Spleen (tissue), 11 donors: ENCODE measurements around the gene PYGO2. TPM values are rescaled to one million over a fixed set of nuclear protein-coding genes. Genes with fewer than 3 reads are reported as not detected.

Experiments used
- DNase-seq: peaks from one replicate; pipeline ENCODE4 v3.0.0-alpha.2; 2020
- H3K27ac ChIP-seq, 8 donors: fragments of 200-600 bp; sonication (generic) in 7 of 8; 1 replicate in 4 of 8; 2 replicates in 4 of 8; pipeline versions ENCODE4 v1.5.0 to v1.8.0; 2016 to 2021; ENCODE audit warnings: inconsistent platforms in 4 of 8, mild to moderate bottlenecking in 4 of 8, moderate library complexity in 1 of 8
- H3K27me3 ChIP-seq, 7 donors: fragments of 200-600 bp; sonication (generic) in 6 of 7; replicated peaks in 1 of 7; 1 replicate in 4 of 7; 2 replicates in 3 of 7; pipeline versions ENCODE4 v1.5.0 to v1.8.0; 2016 to 2021; ENCODE audit warnings: inconsistent platforms in 3 of 7, mild to moderate bottlenecking in 1 of 7
- H3K36me3 ChIP-seq, 6 donors: fragments of 200-600 bp; sonication (generic) in 5 of 6; 1 replicate in 4 of 6; 2 replicates in 2 of 6; pipeline versions ENCODE4 v1.5.0 to v1.8.0; 2016 to 2021; ENCODE audit warnings: inconsistent platforms in 2 of 6
- H3K4me1 ChIP-seq, 6 donors: fragments of 200-600 bp; sonication (generic) in 5 of 6; 1 replicate in 3 of 6; 2 replicates in 3 of 6; pipeline versions ENCODE4 v1.5.0 to v1.8.0; 2016 to 2021; ENCODE audit warnings: inconsistent platforms in 3 of 6
- H3K4me3 ChIP-seq, 8 donors: fragments of 200-600 bp; sonication (generic) in 7 of 8; 1 replicate in 4 of 8; 2 replicates in 4 of 8; pipeline versions ENCODE4 v1.5.0 to v1.8.0; 2016 to 2021; ENCODE audit warnings: inconsistent platforms in 4 of 8, mild to moderate bottlenecking in 4 of 8, moderate library complexity in 2 of 8
- H3K9me3 ChIP-seq, 8 donors: fragments of 200-600 bp; sonication (generic) in 7 of 8; 1 replicate in 4 of 8; 2 replicates in 4 of 8; pipeline versions ENCODE4 v1.5.0 to v1.8.0; 2016 to 2021; ENCODE audit warnings: inconsistent platforms in 4 of 8
- POLR2A ChIP-seq, 3 donors: fragments of 450-650 bp; IDR thresholded peaks; one replicate each; pipeline ENCODE4 v1.5.1; 2017; ENCODE audit warnings: antibody characterized with exemption in 3 of 3, mild to moderate bottlenecking in 1 of 3
- POLR2AphosphoS5 ChIP-seq, 3 donors: sonication (generic); formaldehyde crosslinking; IDR thresholded peaks; one replicate each; pipeline ENCODE4 v1.5.1; 2017; ENCODE audit warnings: antibody characterized with exemption in 3 of 3
- WGBS, 5 donors: extraction: QIAGEN DNeasy Blood & Tissue Kit in 3 of 5; methylation state at CpG; one replicate each; pipeline versions ENCODE4 v1.1.5 to v1.1.7; 2013 to 2018; 5-methylcytosine and 5-hydroxymethylcytosine counted together
- intact Hi-C: fragments of 100-400 bp; cut with DNase I; formaldehyde crosslinking; loops from one replicate; pipeline ENCODE4 v1.15.0; 2023; ENCODE audit warnings: low total_unique reads
- polyA plus RNA-seq, 3 donors: library from polyadenylated mRNA; stranded (reverse); fragments of 200-250 nt; gene quantifications; one replicate each; pipeline ENCODE4 v1.2.1, GENCODE V29; 2013
- total RNA-seq, 7 donors: library from RNA; depleted of rRNA in 3 of 7; stranded (reverse); fragments of >200 nt in 3 of 7; fragmentation: NEBNext Ultra II Directional in 4 of 7; extraction: Animal tissue kit (Norgen Biotek cat#: 25700) in 4 of 7; gene quantifications; one replicate each; pipeline versions ENCODE4 v1.1.0 to v1.2.1, GENCODE V29; 2016 to 2021
- TF ChIP-seq, protein P1 (sequence below), 11 experiments: fragments of 200-600 bp in 7 of 11; fragments of 450-650 bp in 4 of 11; sonication (generic) in 4 of 11; IDR thresholded peaks in 8 of 11; conservative IDR thresholded peaks in 3 of 11; 1 replicate in 7 of 11; 2 replicates in 4 of 11; pipeline versions ENCODE4 v1.4.0 to v1.8.0; 2016 to 2021; ENCODE audit warnings: antibody characterized with exemption in 11 of 11, inconsistent platforms in 4 of 11, mild to moderate bottlenecking in 1 of 11
- donor health status: healthy with polysubstance abuse.
- donor health status: DM: no; HTN: no; CAD: no; lungs with moderate emphysema.
- donor health status: DM: no; HTN: no; CAD: no.
- donor health status: Bipolar disorder and iron deficiency.
- donor health status: healthy.
- donor health status: DM: no; HTN: no; CAD: no.
- donor health status: DM: yes; HTN: yes; CAD: no.

PYGO2 gene
- total and polyA plus RNA-seq, 10 donors = 19.8 to 36.6 (median 35.2) TPM

GRCh38 chr1:155009742-155010141, 48.2 kb upstream of the PYGO2 start:
- peaks cover 0 to 22% (median 6%) of the 10 kb centered on the region in 6 donors for H3K36me3 ChIP-seq
- H3K27ac ChIP-seq = peak overlapping the region in 7 of 8 donors; percentile 60 to 99 (median 95)
- H3K9me3 ChIP-seq = no peaks in the 10 kb centered on the region
- intact Hi-C loops = loop anchor here (10.0 kb wide), 1 partner anchor 55 kb away; the partner anchor contains the start of gene EFNA4
- H3K27me3 ChIP-seq = no peaks in the 10 kb centered on the region
- peak; percentile 48 for DNase-seq
- peak overlapping the region in 7 of 8 donors; percentile 14 to 76 (median 35) for H3K4me3 ChIP-seq
- TF ChIP-seq POLR2AphosphoS5 (IDR thresholded peaks at IDR 0.05) (no peak), POLR2A (IDR thresholded peaks at IDR 0.05) (no peak)
- TF ChIP-seq, protein P1, sequence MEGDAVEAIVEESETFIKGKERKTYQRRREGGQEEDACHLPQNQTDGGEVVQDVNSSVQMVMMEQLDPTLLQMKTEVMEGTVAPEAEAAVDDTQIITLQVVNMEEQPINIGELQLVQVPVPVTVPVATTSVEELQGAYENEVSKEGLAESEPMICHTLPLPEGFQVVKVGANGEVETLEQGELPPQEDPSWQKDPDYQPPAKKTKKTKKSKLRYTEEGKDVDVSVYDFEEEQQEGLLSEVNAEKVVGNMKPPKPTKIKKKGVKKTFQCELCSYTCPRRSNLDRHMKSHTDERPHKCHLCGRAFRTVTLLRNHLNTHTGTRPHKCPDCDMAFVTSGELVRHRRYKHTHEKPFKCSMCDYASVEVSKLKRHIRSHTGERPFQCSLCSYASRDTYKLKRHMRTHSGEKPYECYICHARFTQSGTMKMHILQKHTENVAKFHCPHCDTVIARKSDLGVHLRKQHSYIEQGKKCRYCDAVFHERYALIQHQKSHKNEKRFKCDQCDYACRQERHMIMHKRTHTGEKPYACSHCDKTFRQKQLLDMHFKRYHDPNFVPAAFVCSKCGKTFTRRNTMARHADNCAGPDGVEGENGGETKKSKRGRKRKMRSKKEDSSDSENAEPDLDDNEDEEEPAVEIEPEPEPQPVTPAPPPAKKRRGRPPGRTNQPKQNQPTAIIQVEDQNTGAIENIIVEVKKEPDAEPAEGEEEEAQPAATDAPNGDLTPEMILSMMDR (IDR thresholded peaks at IDR 0.05 in 8 of 11, conservative IDR thresholded peaks at IDR 0.05 in 3 of 11) = no peak
- 71 to 84% (median 83%) methylated on average over 5 of the region's 5 CpGs for WGBS, 5 donors
- peaks cover 46 to 100% (median 100%) of the 10 kb centered on the region in 6 donors for H3K4me1 ChIP-seq

- WGBS, 5 donors = 62 to 92% (median 78%) methylated on average over 3 to 12 of the region's 12 CpGs
- intact Hi-C loops = loop anchor here (10.0 kb wide), 1 partner anchor 56 kb away; the partner anchor contains the start of gene EFNA4
- H3K4me1 ChIP-seq = peaks cover 51 to 100% (median 100%) of the 10 kb centered on the region in 6 donors
- H3K27me3 ChIP-seq = no peaks in the 10 kb centered on the region
- peak overlapping the region in 7 of 8 donors; percentile 60 to 99 (median 95) for H3K27ac ChIP-seq
- TF ChIP-seq POLR2A (IDR thresholded peaks at IDR 0.05) (no peak), POLR2AphosphoS5 (IDR thresholded peaks at IDR 0.05) (no peak)
- TF ChIP-seq, protein P1 (IDR thresholded peaks at IDR 0.05 in 8 of 11, conservative IDR thresholded peaks at IDR 0.05 in 3 of 11) = no peak
- H3K36me3 ChIP-seq = peaks cover 0 to 17% (median 2%) of the 10 kb centered on the region in 6 donors
- DNase-seq = no peak
- H3K9me3 ChIP-seq = no peaks in the 10 kb centered on the region
- peak overlapping the region in 6 of 8 donors; percentile 29 to 76 (median 36) for H3K4me3 ChIP-seq
Observed at GRCh38 chr1:155009221-155009711, 47.7 kb upstream of the PYGO2 start.

DNA sequence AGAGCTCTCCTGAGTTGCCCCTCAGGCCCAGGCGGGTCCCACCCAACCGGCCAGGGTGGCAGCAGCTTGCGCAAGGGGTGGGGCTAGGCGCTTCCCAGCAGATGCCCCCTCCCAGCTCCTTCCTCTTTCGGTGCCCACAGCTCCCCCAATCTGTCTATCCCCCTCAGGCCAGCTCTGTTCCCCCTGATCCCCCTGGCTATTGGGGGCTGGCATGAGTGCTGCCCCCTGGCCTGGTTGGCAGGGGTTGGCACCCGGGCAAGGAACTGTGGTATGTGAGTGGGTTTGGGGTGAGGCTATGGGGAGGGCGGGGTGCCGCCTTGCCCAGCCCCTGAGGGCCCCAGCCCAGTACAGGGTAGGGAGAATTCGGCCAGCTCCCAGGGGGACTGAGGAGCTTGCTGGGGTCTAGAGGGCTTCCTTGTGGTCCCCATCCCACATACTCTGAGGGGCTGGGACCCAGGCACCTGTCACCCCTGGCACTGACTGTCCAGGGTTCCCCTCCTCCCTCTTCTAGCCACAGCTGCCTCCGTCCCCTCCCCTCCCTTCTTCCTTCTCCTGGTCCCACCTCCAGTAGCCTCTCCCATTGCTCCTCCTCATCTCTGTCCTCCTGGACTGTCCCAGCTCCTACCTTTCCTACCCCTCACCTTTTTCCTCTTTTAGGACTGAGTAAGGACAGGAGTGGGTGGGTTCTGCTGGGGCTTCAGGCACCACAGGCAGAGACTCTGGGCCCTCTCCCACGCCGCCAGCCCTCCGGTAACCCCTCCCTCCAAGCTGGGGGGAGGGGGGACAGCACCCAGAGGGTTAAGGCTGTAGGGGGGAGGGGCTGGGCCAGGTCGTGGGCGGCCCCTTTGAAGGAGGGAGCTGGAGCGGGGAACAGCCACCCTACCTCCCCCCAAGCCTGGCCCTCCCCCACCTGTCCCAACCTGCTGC, 46.7 kb upstream of the PYGO2 start:
- peak; percentile 89 for DNase-seq
- intact Hi-C loops = loop anchor here (10.0 kb wide), 1 partner anchor 57 kb away; the partner anchor contains the start of gene EFNA4
- H3K9me3 ChIP-seq = no peaks in the 10 kb centered on the region
- peak overlapping the region in 6 of 8 donors; percentile 29 to 76 (median 36) for H3K4me3 ChIP-seq
- H3K27ac ChIP-seq = peak overlapping the region; percentile 13 to 99 (median 95)
- H3K27me3 ChIP-seq = no peaks in the 10 kb centered on the region
- peak in 1 of 3 donors; percentile 61 for TF ChIP-seq POLR2AphosphoS5 (IDR thresholded peaks at IDR 0.05)
- TF ChIP-seq, protein P1 (IDR thresholded peaks at IDR 0.05 in 8 of 11, conservative IDR thresholded peaks at IDR 0.05 in 3 of 11) = no peak
- no peak for TF ChIP-seq POLR2A (IDR thresholded peaks at IDR 0.05)
- peaks cover 44 to 100% (median 96%) of the 10 kb centered on the region in 6 donors for H3K4me1 ChIP-seq
- H3K36me3 ChIP-seq = peaks cover 0 to 11% (median 0%) of the 10 kb centered on the region in 6 donors
- WGBS, 5 donors = 39 to 59% (median 50%) methylated on average over 15 to 16 of the region's 16 CpGs
